ENCODE measurements around the gene FHIT.

GRCh38 chr3:60650171-60650570 is 601.1 kb downstream of the FHIT start:
- TF ChIP-seq YY1 (IDR thresholded peaks at IDR 0.05; ENCODE audit: insufficient read depth, insufficient read length) (no peak), ZNF274 (IDR thresholded peaks at IDR 0.05; ENCODE audit: low read depth, low read length) (no peak)
